MM.1S (cell line): ENCODE results near the gene SHANK1.

Source experiments
- DNase-seq: peaks from one replicate; pipeline ENCODE4 v3.0.0-alpha.2; 2015
- H2AFZ ChIP-seq: fragments of 300-600 bp; sonication (generic); 2 replicates; pipeline ENCODE4 v1.6.0; 2016; ENCODE audit warnings: antibody characterized with exemption, low read length
- H3F3A ChIP-seq: fragments of 300-600 bp; sonication (generic); 2 replicates; pipeline ENCODE4 v1.6.1; 2016; ENCODE audit warnings: mild to moderate bottlenecking, antibody characterized with exemption, low read length, moderate library complexity, mixed read lengths; ENCODE audit not compliant: insufficient read depth
- H3K27ac ChIP-seq: fragments of 300-600 bp; sonication (generic); 2 replicates; pipeline ENCODE4 v1.5.1; 2016; ENCODE audit warnings: mild to moderate bottlenecking, low read length
- H3K27me3 ChIP-seq: fragments of 300-600 bp; sonication (generic); replicated peaks from 2 replicates; pipeline ENCODE4 v1.6.0; 2016; ENCODE audit warnings: low read length; ENCODE audit not compliant: insufficient read depth
- H3K36me3 ChIP-seq: fragments of 300-600 bp; sonication (generic); replicated peaks from 2 replicates; pipeline ENCODE4 v1.6.1; 2016; ENCODE audit warnings: mild to moderate bottlenecking, low read length, mixed read lengths; ENCODE audit not compliant: insufficient read depth
- H3K4me1 ChIP-seq: fragments of 300-600 bp; sonication (generic); 2 replicates; pipeline ENCODE4 v1.6.1; 2016; ENCODE audit warnings: low read length, mixed read lengths
- H3K4me2 ChIP-seq: fragments of 300-600 bp; sonication (generic); 2 replicates; pipeline ENCODE4 v1.6.0; 2016; ENCODE audit warnings: low read depth, low read length
- H3K4me3 ChIP-seq: fragments of 300-600 bp; sonication (generic); 2 replicates; pipeline ENCODE4 v1.5.1; 2016; ENCODE audit warnings: low read length, mixed read lengths
- H3K79me2 ChIP-seq: fragments of 300-600 bp; sonication (generic); 2 replicates; pipeline ENCODE4 v1.6.1; 2016; ENCODE audit warnings: mixed run types, low read length, mixed read lengths
- H3K9ac ChIP-seq: fragments of 300-600 bp; sonication (generic); 2 replicates; pipeline ENCODE4 v1.6.1; 2016; ENCODE audit warnings: low read length, mixed read lengths
- H3K9me2 ChIP-seq: fragments of 300-600 bp; sonication (generic); replicated peaks from 2 replicates; pipeline ENCODE4 v1.6.1; 2016; ENCODE audit warnings: mild to moderate bottlenecking, low read length, mixed read lengths; ENCODE audit not compliant: insufficient read depth
- H3K9me3 ChIP-seq: fragments of 300-600 bp; sonication (generic); replicated peaks from 2 replicates; pipeline ENCODE4 v1.6.1; 2016; ENCODE audit warnings: mild to moderate bottlenecking, low read length, mixed read lengths; ENCODE audit not compliant: insufficient read depth
- H4K20me1 ChIP-seq: fragments of 300-600 bp; sonication (generic); 2 replicates; pipeline ENCODE4 v1.6.1; 2016; ENCODE audit warnings: mild to moderate bottlenecking, low read length, moderate library complexity, mixed read lengths; ENCODE audit not compliant: insufficient read depth
- EZH2 ChIP-seq: fragments of 300-600 bp; sonication (generic); optimal IDR thresholded peaks from 2 replicates; pipeline ENCODE3; 2017; ENCODE audit warnings: low read depth, mild to moderate bottlenecking, antibody characterized with exemption, low read length, mixed read lengths
- EZH2phosphoT487 ChIP-seq: fragments of 300-600 bp; sonication (generic); IDR thresholded peaks from 2 replicates; pipeline ENCODE4 v1.6.1; 2018; ENCODE audit warnings: antibody characterized with exemption, low read length
- TF ChIP-seq, protein P1 (sequence below): fragments of 300-600 bp; sonication (generic); IDR thresholded peaks from 2 replicates; pipeline ENCODE4 v1.5.1; 2016; ENCODE audit warnings: antibody characterized with exemption, low read length, mixed read lengths

SHANK1 gene

DNA sequence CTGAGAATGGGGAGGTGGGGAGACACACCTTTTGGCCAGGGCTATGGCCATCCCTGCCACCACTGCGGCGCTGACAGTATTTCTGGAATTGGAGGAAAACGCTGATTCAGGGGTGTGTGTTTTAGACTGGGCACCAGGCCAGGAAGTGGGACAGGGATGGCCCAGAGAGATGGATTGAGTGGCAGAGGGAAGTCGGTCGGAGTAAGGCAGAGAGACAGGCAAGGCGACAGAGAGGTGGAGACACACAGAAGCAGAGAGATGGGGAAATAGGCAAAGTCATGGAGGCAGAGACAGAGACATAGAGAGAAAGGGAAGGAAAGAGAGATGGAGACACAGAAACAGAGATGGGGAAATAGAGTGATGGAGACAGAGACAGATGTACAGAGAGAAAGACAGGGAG, 74.5 kb downstream of the SHANK1 start:
- H4K20me1 ChIP-seq = no peaks in the 10 kb centered on the region
- no peak overlapping the region for H3K9ac ChIP-seq
- no peaks in the 10 kb centered on the region for H3K79me2 ChIP-seq
- H3K36me3 ChIP-seq = no peaks in the 10 kb centered on the region
- H3K4me3 ChIP-seq = no peak overlapping the region
- no peaks in the 10 kb centered on the region for H3K9me3 ChIP-seq
- TF ChIP-seq EZH2phosphoT487 (no peak), EZH2 (no peak)
- TF ChIP-seq, protein P1, sequence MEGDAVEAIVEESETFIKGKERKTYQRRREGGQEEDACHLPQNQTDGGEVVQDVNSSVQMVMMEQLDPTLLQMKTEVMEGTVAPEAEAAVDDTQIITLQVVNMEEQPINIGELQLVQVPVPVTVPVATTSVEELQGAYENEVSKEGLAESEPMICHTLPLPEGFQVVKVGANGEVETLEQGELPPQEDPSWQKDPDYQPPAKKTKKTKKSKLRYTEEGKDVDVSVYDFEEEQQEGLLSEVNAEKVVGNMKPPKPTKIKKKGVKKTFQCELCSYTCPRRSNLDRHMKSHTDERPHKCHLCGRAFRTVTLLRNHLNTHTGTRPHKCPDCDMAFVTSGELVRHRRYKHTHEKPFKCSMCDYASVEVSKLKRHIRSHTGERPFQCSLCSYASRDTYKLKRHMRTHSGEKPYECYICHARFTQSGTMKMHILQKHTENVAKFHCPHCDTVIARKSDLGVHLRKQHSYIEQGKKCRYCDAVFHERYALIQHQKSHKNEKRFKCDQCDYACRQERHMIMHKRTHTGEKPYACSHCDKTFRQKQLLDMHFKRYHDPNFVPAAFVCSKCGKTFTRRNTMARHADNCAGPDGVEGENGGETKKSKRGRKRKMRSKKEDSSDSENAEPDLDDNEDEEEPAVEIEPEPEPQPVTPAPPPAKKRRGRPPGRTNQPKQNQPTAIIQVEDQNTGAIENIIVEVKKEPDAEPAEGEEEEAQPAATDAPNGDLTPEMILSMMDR = no peak
- H3K27me3 ChIP-seq = peaks cover 31% of the 10 kb centered on the region
- no peak for DNase-seq
- H3K4me2 ChIP-seq = no peak overlapping the region
- H3K4me1 ChIP-seq = no peaks in the 10 kb centered on the region
- no peak overlapping the region for H2AFZ ChIP-seq
- H3F3A ChIP-seq = no peaks in the 10 kb centered on the region
- H3K9me2 ChIP-seq = no peaks in the 10 kb centered on the region
- H3K27ac ChIP-seq = no peak overlapping the region

DNA sequence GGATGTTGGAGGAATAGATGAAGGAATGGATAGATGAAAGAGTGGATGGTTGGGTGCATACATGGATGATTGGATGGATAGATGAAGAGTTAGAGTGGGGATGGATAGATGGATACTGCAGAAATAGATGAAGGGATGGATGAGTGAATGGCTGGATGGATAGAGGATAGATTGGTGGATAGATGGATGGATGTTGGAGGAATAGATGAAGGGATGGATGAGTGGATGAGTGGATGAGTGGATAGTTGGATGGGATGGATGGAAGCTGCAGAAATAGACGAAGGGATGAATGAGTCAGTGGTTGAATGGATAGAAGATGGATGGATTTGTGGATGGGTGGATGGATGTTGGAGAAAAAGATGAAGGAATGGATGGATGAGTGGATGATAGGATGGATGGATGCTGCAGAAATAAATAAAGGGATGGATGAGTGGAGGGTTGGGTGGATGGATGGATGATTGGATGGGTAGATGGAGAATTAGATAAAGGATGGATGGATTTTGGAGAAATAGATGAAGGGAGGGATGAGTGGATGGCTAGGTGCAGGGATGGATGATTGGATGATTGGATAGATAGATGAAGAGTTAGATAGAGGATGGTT, 75.2 kb downstream of the SHANK1 start:
- no peak overlapping the region for H3K27ac ChIP-seq
- no peak for DNase-seq
- TF ChIP-seq EZH2 (no peak), EZH2phosphoT487 (no peak)
- TF ChIP-seq, protein P1 = no peak
- no peaks in the 10 kb centered on the region for H3F3A ChIP-seq
- no peaks in the 10 kb centered on the region for H3K9me3 ChIP-seq
- H3K27me3 ChIP-seq = peaks cover 34% of the 10 kb centered on the region
- H3K4me3 ChIP-seq = no peak overlapping the region
- H3K36me3 ChIP-seq = no peaks in the 10 kb centered on the region
- no peak overlapping the region for H3K9ac ChIP-seq
- H3K4me2 ChIP-seq = no peak overlapping the region
- no peaks in the 10 kb centered on the region for H3K4me1 ChIP-seq
- no peaks in the 10 kb centered on the region for H4K20me1 ChIP-seq
- H2AFZ ChIP-seq = no peak overlapping the region
- no peaks in the 10 kb centered on the region for H3K9me2 ChIP-seq
- H3K79me2 ChIP-seq = no peaks in the 10 kb centered on the region

DNA sequence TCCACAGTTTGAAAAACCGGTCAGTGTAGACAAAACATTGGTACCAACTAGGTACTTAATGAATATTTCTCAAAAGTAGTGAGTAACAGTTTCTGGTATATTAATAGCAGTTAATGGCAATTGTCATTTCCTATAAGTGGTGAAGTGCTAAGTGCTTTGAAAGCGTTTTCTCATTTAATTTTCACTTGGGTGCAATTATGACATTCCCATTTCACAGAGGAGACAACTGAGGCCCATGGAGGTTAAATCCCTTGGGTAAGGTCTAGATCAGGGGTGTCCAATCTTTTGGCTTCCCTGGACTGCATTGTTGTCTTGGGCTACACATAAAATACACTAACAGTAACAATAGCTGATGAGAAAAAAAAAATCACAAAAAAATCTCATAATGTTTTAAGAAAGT, 79.2 kb downstream of the SHANK1 start:
- Histone ChIP-seq H3K4me1 (no peaks in the 10 kb centered on the region), H4K20me1 (no peaks in the 10 kb centered on the region), H3K36me3 (no peaks in the 10 kb centered on the region), H3K9me2 (no peaks in the 10 kb centered on the region), H3K27me3 (peaks cover 49% of the 10 kb centered on the region), H3K9ac (no peak overlapping the region), H3K79me2 (no peaks in the 10 kb centered on the region), H3K27ac (no peak overlapping the region), H3K9me3 (no peaks in the 10 kb centered on the region), H3K4me2 (no peak overlapping the region), H3K4me3 (no peak overlapping the region), H3F3A (no peaks in the 10 kb centered on the region), H2AFZ (no peak overlapping the region)
- TF ChIP-seq EZH2 (no peak), EZH2phosphoT487 (no peak)
- TF ChIP-seq, protein P1 = no peak
- DNase-seq = no peak
